Stimulated activated naive CD4-positive, alpha-beta T cell (primary cell): ENCODE measurements around the gene HSPB6.
"Not testable (repeated sequence)": the region's sequence is repeated elsewhere in the genome, so short reads cannot be mapped to it uniquely, and the experiment has no call there.

Experiments
- DNase-seq, 6 experiments: peaks; one replicate each; lab custom pipeline; 2025; lab: John Stamatoyannopoulos, UW

The HSPB6 gene

DNA sequence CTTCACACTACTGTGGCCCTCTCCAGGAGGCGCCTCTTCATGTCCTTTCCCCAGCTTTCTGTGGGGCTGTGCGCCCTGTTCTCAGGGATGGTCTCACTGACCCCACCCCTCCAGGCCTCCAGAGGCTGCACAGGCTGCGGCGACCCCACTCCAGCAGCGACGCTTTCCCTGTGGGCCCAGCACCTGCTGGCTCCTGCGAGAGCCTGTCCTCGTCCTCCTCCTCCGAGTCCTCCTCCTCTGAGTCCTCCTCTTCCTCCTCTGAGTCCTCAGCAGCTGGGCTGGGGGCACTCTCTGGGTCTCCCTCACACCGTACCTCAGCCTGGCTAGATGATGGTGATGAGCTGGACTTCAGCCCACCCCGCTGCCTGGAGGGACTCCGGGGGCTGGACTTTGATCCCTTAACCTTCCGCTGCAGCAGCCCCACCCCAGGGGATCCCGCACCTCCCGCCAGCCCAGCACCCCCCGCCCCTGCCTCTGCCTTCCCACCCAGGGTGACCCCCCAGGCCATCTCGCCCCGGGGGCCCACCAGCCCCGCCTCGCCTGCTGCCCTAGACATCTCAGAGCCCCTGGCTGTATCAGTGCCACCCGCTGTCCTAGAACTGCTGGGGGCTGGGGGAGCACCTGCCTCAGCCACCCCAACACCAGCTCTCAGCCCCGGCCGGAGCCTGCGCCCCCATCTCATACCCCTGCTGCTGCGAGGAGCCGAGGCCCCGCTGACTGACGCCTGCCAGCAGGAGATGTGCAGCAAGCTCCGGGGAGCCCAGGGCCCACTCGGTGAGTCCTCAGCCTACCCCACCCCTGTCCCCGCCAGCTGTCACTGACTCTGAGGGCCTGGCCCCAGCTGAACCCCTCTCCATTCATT is 29.7 kb upstream of the HSPB6 start:
- no peak for DNase-seq

DNA sequence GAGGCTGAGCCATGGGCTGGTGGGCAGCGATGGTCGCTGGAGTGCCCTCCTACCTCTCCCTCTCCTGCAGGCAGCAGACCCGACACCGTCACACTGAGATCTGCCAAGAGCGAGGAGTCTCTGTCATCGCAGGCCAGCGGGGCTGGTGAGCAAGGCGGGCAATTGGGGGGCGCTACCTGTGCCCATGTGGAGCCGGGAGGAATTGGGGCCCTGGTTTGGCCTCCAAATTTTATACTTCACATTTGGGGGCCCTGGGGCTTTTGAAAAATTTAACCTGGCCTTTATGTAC is 28.5 kb upstream of the HSPB6 start:
- DNase-seq, result no peak

DNA sequence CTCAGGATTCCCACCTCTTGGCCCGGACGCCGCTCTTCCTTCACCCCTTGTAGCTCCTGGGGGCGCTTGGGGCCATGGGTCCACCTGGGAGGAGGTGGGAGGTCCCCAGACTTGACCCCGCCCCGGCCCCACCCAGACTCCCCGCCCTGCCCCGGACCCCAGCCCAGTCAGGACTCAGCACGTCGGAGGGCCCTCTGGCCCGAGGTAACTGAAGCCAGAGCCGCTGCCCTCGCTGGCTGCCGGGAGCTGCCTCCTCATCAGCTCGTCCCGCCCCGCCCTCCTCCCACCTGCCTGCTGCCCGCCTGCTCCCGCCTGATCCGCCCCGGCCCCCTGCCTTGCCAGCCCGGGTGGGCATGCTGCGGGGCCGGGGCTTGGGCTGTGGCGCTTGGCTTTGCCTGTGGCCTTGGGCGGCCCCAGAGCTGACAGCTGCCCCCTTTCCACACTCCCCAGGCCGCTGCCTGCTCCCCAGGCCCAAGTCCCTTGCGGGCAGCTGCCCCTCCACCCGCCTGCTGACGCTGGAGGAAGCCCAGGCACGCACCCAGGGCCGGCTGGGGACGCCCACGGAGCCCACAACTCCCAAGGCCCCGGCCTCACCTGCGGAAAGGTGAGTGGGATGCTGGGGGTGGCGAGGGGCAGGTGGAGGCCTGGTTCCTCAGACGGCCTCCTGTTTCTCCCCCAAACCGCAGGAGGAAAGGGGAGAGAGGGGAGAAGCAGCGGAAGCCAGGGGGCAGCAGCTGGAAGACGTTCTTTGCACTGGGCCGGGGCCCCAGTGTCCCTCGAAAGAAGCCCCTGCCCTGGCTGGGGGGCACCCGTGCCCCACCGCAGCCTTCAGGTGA is 27.9 kb upstream of the HSPB6 start:
- DNase-seq, result no peak

DNA sequence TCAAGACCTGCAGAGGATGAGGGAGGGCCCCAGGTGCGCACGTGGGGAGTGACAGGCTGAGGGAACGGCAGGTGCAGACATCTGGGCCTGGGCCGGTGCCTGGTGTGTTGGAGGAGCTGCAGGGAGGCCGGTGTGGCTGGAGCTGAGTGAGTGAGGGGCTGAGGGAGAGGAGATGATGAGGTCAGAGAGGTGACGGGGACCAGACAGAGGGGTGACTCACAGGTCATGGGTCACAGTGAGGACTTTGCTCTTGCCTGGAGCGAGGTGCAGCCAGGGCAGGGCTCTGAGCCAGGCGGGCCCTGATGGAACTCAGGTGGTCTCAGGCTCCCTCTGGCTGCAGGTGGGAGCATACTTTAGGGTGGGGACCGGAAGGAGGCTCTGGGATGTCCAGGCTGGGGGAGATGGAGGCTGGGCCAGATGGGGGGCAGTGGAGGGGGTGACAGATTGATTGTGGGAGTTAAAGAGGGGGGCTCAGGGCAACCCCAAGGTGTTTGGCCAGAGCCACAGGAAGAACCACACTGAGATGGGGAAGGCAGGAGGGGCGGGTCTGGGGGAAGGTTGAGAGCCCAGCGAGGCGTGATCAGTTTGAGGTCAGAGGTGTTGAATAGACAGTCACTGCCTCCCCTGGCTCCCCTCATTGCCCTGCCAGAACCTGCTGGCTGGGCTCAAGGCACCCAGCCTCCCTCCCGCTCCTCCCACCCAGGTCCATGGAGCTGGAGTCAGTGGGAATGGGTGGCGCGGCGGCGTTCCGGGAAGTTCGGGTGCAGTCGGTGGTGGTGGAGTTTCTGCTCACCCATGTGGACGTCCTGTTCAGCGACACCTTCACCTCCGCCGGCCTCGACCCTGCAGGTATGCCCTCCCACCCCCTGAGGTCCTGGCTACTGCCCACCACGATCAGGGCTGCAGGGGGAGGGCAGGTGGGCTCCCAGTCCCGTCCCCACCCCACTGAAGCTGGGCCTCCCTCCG is 26.9 kb upstream of the HSPB6 start:
- no peak for DNase-seq

DNA sequence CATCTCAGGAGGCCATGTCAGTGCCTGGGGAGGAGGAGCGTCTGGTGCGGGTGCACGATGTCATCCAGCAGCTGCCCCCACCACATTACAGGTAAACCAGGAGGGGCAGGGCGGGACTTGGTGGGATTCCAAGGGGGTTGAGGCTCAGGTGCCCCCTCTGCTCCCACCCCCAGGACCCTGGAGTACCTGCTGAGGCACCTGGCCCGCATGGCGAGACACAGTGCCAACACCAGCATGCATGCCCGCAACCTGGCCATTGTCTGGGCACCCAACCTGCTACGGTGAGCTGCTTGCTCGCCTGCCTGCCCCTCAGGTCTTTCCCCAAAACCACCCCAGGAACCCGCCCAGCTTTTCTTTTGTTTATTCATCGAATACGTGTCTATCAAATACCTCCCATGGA is 25.8 kb upstream of the HSPB6 start:
- DNase-seq, result no peak

DNA sequence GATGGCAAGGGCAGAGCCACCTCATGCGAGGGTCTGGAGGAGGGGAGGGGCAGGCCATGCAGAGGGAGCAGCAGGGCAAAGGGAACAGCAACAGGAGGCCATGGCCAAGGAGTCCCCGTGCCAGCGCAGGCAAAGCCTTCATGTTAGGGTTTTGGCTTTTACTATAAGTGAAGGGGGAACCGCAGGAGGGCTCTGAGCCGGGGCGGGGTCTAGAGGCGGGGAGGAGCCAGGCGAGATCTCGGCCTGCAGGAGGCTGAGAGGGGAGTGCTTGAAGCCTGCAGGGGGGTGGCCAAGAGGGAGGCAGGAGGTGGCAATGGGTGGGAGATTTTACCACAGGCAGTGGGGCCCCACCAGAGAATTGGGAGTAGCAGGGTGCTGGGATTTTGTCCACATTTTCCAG is 24.8 kb upstream of the HSPB6 start:
- no peak for DNase-seq

DNA sequence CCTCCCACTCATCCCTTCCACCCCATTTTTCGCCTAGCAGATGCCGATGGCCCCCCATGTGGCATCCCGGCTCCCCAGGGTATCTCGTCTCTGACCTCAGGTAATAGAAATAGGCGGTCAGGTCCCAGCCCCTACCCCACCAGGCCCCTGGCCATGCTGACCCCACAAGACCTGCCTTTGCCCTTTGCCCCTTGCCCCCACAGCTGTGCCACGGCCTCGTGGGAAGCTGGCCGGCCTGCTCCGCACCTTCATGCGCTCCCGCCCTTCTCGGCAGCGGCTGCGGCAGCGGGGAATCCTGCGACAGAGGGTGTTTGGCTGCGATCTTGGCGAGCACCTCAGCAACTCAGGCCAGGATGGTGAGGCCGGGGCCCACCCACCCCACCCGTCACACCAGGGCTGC is 23.9 kb upstream of the HSPB6 start:
- DNase-seq, result no peak

GRCh38 chr19:35780058-35780457 is 23.2 kb upstream of the HSPB6 start:
- no peak for DNase-seq

GRCh38 chr19:35779033-35779432 is 22.2 kb upstream of the HSPB6 start:
- DNase-seq, result no peak

DNA sequence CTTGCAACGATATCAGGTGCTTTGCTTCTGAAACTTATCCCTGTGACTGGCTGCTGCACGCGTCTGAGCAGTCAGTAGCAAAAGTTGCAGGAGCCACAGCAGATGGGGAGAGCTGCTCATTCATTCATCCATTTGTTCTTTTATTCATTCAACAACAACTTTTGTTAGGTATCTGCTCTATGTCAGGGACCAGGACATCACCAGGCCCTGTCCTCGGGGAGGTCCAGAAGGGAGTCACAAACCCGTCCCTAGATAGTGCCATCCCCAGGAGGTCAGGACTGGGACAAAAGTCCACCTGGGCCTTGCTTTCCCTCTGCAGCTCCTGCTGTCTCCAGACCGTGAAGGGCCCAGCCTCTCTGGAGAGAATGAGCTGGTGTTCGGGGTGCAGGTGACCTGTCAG is 21.1 kb upstream of the HSPB6 start:
- no peak for DNase-seq

DNA sequence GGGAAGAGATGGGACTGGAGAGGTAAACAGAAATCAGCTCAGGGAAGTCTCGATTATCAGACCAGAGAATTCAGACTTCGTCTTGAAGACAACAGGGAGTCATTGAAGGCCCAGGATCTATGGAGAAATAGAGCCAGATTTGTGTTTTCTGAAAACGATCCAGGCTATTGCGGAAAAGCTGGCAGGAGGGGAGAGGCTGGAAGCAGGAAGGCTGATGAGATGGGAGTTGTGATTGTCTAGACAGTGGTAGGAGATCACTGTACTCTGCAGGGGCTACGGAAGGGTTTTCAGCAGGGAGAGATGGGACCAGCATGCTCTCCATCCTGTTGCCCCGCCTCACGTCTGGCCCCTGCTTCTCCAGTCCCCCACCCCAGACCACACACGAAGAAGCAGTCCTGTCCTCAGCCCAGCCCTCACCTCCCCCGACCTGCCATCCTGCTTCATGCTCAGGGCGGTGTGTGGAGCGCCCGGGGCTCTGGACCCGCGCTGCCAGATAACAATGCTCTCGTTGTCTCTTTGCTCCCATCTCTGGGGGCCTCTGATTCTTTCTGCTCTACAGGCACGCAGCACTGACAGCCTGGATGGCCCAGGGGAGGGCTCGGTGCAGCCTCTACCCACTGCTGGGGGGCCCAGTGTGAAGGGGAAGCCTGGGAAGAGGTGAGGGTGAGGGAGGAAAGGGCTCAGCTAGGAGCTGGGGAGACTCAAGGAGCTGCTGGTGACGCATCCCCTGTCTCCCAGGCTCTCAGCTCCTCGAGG is 20.4 kb upstream of the HSPB6 start:
- no peak for DNase-seq

DNA sequence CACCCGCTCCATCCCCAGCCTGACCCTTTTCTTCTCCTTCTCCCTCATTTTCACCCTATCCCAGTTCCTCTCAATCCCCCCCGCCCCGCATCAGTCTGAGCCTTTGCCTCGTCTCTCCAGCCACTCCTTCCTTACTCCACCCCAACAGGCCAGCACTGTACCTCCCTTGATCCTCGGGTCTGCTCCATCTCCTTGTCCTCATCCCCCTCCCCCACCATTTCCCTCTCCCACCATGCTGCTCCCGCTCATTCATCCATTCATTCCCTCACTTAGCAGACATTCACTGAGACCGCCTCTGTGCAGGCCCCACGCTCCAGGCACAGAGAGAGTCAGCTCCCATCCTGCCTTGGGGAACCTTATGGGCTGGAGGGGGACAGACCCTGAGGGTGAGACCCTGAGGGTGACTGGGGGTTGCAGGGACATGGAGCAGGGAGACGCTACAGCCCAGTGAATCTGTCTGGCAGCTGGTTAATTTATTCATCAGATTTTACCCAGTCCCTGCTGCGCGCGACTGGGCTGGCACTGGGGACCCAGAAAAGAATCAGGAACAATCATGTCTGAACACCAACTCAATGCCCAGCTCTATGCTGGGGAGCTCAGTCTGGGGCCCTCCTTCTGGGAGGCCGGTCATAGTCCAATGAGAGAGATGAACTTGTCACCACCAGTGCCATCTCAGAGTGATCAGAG is 19.4 kb upstream of the HSPB6 start:
- no peak for DNase-seq

GRCh38 chr19:35775298-35776101 is 18.7 kb upstream of the HSPB6 start, which contains the start of gene ARHGAP33:
TSS of gene ARHGAP33 (plus strand) at chr19:35775564. CDS start at chr19:35775659, 95 bp downstream.
- DNase-seq, result peak; percentile 93 to 99 (median 98)

DNA sequence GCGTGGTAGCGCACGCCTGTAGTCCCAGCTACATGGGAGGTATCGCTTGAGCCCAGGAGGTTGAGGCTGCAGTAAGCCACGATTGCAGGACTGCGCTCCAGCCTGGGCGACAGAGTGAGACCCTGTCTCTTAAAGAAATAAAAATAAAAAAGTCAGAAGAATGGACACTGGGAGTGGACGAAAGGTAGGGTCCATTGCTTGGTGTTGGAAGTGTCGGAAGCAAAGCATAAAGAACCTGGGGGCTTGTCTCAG is 18.1 kb upstream of the HSPB6 start:
- DNase-seq, result no peak

DNA sequence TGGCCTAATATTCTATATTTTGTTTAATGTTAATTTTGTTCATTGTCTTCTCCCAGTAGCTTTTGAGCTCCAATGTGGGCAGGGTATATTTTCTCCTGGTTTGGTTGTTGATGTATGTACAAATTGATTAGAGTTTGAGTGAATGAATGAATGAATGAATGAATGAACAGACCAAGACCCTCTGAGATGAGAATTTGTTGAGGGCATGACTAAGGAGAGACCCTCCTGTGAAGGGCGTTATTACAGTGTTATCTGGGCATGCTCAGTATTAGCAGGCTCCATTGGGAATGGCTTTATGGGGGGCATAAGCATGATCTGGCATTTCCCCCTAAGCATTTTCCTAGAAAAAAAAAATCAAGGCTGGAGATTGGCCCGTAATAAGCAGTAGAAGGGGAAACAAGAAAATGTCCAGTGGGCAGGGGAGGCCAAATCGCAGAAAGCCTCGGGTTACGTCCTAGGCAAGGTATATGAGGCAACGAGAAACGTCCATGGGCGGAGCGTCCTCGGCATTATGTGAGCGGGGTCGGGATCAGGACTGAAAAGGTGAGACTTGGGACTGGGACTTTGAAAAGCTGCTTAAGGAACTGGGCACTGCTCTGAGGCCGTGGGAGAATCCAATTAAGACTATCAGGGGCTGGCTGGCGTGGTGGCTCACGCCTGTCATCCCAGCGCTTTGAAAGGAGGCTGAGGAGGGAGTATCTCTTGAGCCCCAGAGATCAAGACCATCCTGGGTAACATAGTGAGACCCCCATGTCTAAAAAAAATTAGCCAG is 17.6 kb upstream of the HSPB6 start:
- no peak for DNase-seq

DNA sequence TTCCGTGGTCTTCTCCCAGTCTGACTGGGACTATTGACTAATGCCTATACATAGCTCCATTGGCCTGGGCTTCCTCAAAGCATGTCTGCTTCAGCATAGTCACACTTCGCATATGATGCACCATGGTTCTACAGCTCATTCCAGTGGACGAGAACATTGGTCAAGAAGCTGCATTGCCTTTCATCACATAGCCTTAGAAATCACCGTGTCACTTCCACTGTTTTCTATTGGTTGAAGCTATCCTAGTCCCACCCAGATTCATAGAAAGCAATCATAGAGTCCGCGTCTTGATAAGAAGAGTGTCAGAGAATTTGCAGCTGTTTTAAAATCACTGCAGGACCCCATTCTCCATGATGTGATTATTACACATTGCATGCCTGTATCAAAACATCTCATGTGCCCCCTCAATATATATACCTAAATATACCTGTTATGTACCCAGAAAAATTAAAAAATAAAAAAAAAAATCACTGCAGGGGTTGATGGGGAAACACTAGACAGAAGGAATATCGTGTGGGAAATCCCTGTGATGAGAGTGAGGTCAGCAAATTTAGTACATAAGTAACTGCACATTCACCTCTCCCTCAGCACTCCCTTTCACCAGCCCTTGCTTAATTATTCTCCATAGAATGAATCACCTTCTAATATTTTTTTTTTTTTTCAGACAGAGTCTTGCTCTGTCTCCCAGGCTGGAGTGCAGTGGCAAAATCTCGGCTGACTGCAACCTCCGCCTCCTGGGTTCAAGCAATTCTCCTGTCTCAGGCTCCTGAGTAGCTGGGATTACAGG is 16.4 kb upstream of the HSPB6 start:
- no peak for DNase-seq

- not testable (repeated sequence) for DNase-seq
These were observed 15.5 kb upstream of the HSPB6 start for GRCh38 chr19:35772362-35772761.

DNA sequence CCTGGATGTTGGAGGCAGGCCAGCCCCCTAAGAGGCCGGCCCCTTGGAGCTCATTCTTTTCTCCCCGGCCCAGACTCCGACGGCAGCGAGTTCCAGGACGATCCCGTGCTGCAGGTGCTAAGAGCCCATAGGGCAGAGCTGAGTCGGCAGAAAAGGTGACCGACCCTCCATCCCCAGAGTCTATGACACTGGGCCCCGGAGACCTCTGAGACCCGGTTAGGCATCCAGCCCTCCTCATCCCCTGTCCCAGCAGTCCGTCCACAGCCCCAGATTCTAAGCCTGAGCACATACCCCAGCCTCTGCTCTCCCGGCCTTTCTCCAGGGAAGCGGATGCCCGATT is 11.2 kb upstream of the HSPB6 start:
- no peak for DNase-seq
